Nephron (organoid): ENCODE results near the gene IQCE.

Source experiments
- H3K27ac Mint-ChIP-seq, 3 experiments: 2 replicates each; pipeline ENCODE4 v1.8.0; 2020; ENCODE audit warnings: mixed read lengths in 3 of 3, mild to moderate bottlenecking in 2 of 3, moderate library complexity in 1 of 3
- H3K27me3 Mint-ChIP-seq: 2 replicates; pipeline ENCODE4 v1.8.0; 2021; ENCODE audit warnings: low read depth, mild to moderate bottlenecking, moderate library complexity, mixed read lengths
- H3K36me3 Mint-ChIP-seq: 2 replicates; pipeline ENCODE4 v1.8.0; 2020; ENCODE audit warnings: low read depth, mixed read lengths
- H3K4me1 Mint-ChIP-seq: 2 replicates; pipeline ENCODE4 v1.8.0; 2020; ENCODE audit warnings: mixed read lengths
- H3K4me3 Mint-ChIP-seq, 3 experiments: 2 replicates each; pipeline ENCODE4 v1.8.0; 2020; ENCODE audit warnings: mild to moderate bottlenecking in 3 of 3, mixed read lengths in 3 of 3, moderate library complexity in 2 of 3
- H3K9me3 Mint-ChIP-seq: 2 replicates; pipeline ENCODE4 v1.8.0; 2020; ENCODE audit warnings: mixed read lengths
- TF ChIP-seq, protein P1 (sequence below), 3 experiments: fragments of 200-600 bp; sonication (generic); IDR thresholded peaks; one replicate each; pipeline ENCODE4 v1.5.0; 2021; ENCODE audit warnings: antibody characterized with exemption in 3 of 3; ENCODE audit not compliant: unreplicated experiment in 3 of 3

The IQCE gene

DNA sequence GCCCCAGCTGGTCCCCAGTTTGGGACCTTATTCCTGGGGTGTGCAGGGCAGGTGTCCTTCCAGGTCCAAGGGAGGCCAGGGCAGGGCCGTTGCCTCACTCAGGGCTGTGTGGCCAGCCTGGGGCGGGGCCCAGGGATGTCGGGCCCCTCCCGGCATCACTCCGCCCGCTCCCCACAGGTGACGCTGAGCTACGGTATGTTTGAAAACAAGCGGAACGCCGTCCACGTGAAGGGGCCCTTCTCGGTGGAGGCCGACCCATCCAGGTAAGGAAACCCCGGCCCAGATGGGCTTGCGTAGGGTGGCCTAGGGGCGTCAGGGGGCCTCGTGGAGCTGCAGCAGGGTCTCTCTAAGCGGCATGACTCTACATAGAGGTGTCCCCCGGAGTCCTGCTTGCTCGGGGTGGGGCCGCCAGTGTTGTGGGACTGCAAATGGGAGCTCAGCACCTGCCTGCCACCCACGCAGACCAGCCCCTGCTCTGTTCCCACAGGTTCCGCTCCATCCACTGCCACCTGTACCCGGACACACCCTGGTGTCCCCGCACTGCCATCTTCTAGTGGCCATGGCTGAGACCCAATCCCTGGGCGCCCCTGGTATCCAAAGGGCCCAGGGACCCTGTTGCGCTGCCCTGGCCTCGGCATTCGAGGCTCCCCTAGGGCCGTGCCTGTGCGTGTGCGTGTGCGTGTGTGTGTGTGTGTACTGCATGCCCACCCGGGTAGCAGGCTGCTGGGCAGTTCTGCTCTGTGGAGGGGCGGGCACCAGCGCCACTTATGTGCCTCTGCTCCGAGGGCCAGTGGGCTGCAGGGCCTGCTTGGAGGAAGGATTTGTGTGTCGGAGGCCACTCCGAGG lies 31.9 kb upstream of the IQCE start:
- Mint-ChIP-seq H3K4me1 (peaks cover 20% of the 10 kb centered on the region), H3K27ac (no peak overlapping the region), H3K4me3 (no peak overlapping the region), H3K9me3 (no peaks in the 10 kb centered on the region), H3K27me3 (no peaks in the 10 kb centered on the region), H3K36me3 (peaks cover 4% of the 10 kb centered on the region)
- TF ChIP-seq, protein P1, sequence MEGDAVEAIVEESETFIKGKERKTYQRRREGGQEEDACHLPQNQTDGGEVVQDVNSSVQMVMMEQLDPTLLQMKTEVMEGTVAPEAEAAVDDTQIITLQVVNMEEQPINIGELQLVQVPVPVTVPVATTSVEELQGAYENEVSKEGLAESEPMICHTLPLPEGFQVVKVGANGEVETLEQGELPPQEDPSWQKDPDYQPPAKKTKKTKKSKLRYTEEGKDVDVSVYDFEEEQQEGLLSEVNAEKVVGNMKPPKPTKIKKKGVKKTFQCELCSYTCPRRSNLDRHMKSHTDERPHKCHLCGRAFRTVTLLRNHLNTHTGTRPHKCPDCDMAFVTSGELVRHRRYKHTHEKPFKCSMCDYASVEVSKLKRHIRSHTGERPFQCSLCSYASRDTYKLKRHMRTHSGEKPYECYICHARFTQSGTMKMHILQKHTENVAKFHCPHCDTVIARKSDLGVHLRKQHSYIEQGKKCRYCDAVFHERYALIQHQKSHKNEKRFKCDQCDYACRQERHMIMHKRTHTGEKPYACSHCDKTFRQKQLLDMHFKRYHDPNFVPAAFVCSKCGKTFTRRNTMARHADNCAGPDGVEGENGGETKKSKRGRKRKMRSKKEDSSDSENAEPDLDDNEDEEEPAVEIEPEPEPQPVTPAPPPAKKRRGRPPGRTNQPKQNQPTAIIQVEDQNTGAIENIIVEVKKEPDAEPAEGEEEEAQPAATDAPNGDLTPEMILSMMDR (IDR thresholded peaks at IDR 0.05; ENCODE audit: unreplicated experiment in 3 of 3), result no peak

DNA sequence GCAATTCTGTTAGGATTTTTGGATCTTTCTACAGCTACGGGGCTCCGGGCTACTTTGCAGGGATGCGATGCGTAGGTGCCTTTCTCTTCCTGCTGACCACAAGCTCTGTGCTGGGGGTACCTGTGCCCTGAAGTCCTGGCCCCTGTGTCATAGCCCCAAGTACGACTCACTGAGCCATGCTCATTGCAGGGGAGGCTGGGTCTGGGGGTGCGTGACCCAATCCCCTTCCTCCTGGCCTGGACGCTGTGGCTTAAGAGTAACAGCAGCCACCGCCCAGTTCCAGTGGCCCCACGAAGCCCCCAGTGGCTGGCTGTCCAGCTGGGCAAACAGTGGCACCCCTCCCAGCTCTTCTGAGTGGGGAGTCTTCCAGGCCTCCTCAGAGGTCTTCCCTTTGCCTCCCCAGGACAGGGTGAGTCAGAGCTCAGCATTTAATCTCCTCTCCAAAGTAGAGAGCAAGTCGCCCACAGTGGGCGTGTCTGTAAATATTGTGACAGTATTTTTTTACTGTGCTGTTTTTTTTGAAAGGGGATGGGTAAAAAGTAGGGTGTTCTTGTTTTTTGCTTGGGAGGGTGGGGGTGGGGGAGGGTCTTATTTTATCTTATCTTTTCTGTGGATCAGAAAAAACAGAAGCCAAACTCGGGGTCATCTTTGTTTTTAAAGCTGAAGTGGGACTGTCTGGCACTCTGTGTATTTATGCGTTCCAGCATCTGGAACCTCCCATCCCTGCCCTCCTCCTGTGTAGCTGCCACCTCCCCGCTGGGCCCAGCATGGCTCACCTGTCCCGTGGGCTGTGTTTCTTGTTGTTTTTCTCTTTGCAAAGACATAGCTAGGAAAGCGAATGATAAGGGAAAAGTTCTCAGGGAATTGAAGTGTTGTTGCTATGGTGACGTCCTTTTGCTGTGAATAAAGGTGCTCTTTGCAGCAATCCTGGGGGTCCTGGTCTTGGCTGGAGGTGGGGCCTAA lies 31.0 kb upstream of the IQCE start:
- TF ChIP-seq, protein P1 (IDR thresholded peaks at IDR 0.05; ENCODE audit: unreplicated experiment in 3 of 3), result no peak
- no peaks in the 10 kb centered on the region for H3K9me3 Mint-ChIP-seq
- H3K4me1 Mint-ChIP-seq, result peaks cover 15% of the 10 kb centered on the region
- H3K27ac Mint-ChIP-seq, result peak overlapping the region in 1 of 3 experiments; percentile 12
- H3K27me3 Mint-ChIP-seq, result no peaks in the 10 kb centered on the region
- no peak overlapping the region for H3K4me3 Mint-ChIP-seq
- H3K36me3 Mint-ChIP-seq, result peaks cover 3% of the 10 kb centered on the region

DNA sequence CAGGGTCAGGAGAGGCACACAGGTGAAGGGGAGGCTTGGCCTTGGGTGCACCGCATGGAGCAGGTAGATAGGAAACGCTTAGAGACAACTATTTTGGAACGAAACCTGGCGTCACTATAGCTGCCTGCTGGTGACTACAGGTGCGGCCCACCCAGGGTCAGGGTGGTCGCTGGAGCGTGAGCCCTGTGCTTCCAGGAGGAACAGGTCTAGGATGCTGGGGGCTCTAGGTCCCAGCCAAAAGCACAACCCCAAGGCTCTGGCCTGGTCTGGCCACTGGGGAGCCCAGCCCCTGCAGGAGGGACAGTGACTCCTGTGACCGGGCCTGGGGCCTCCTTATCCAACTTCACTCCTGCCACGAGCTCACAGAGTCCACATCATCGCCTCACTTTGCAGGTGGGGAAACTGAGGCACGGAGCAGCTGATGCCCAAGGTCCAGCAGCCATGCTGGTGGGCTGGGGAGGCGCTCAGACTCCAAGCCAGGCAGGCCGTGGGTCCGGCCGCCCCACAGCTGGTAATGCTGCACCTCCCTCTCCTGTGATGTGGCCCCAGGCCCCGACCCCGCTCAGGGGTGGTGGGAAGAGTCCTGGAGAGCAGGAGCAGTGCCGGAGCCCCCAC lies 30.2 kb upstream of the IQCE start:
- Mint-ChIP-seq H3K36me3 (no peaks in the 10 kb centered on the region), H3K27me3 (no peaks in the 10 kb centered on the region), H3K4me3 (no peak overlapping the region), H3K27ac (peak overlapping the region in 1 of 3 experiments; percentile 12), H3K9me3 (no peaks in the 10 kb centered on the region), H3K4me1 (peaks cover 10% of the 10 kb centered on the region)
- TF ChIP-seq, protein P1 (IDR thresholded peaks at IDR 0.05; ENCODE audit: unreplicated experiment in 3 of 3), result no peak

DNA sequence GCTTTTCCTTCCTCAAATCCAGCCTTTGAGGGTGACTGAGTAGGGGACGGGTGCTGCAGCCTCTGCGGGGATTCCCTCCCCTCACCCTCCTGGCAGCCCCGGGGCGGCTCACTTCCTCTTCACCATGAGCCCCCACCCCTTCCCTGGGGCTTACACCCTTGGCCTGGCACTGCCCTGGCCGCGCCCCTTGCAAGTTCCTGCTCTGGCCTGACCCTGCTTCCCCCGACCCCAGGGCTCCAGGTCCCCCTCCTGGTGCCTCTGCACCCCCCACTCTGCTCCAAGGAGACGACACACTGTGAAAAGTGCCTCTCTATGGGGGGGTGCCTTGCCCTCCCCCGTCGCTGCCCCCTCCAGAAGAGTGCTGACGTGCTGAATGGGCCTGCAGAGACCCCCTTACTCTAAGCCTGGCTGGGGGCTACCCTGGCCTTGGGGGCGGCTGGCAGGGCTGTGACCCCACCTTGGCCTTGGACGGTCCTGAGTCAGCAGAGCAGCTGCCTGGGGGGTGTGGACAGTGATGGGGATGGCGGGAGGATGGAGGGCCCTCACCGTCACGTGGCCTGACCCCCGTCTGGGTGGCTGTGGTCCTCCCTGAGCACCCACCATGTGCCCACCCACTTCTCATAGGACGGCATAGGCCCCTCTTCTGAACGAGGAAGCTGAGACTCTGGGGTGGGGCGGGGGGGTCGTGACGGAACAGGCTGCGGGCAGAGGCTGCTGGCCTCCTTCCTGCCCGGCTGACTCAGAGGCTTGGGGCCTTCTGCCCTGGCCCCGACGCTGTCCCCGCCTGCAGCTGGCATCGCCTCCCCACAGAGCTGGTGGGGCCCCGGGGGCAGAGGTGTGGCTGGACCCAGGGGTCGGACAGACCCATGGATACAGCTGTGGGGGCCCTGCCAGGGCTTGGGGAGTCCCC lies 29.4 kb upstream of the IQCE start:
- Mint-ChIP-seq H3K4me3 (no peak overlapping the region), H3K36me3 (no peaks in the 10 kb centered on the region), H3K27me3 (no peaks in the 10 kb centered on the region), H3K4me1 (peaks cover 10% of the 10 kb centered on the region), H3K27ac (no peak overlapping the region), H3K9me3 (no peaks in the 10 kb centered on the region)
- TF ChIP-seq, protein P1 (IDR thresholded peaks at IDR 0.05; ENCODE audit: unreplicated experiment in 3 of 3), result no peak
